ENCODE measurements around the gene RC3H2. TPM values are rescaled to one million over a fixed set of nuclear protein-coding genes. Genes with fewer than 3 reads are reported as not detected.

Gene RC3H2
- total RNA-seq, 1 experiment from 2014 or later: 37.5 TPM

DNA sequence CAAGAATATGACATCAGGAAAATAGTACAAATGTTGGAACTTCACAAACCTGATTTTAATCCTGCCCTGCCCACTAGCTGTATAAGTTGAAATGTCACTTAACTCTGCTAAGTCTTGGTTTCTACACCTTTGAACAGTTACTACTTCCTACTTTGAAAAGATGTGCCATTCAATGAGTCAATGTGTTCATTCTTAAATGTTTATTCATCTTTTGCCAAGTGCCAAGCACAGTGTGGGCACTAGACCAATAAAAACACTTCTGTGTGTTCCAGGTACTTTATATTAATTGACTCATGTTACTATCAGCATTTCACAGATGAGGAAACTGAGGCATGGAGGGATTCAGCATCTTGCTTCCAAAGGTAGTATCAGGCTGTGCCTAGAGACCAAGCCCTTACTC, 89.6 kb downstream of the RC3H2 start (continued):
- TF ChIP-seq NR3C1 (CRISPR knock-in tag; conservative IDR thresholded peaks at IDR 0.05; ENCODE audit: low read depth) (no peak), MYBL2 (CRISPR knock-in tag; IDR thresholded peaks at IDR 0.05) (no peak), GRHL2 (CRISPR knock-in tag; IDR thresholded peaks at IDR 0.05; ENCODE audit: insufficient replicate concordance, severe bottlenecking) (no peak), ZNF317 (CRISPR knock-in tag; IDR thresholded peaks at IDR 0.05; ENCODE audit: borderline replicate concordance, low read depth) (no peak), NFATC4 (CRISPR knock-in tag; IDR thresholded peaks at IDR 0.05) (no peak), ZNF232 (CRISPR knock-in tag; IDR thresholded peaks at IDR 0.05) (no peak), JUN (CRISPR knock-in tag; IDR thresholded peaks at IDR 0.05) (no peak), ETV6 (CRISPR knock-in tag; IDR thresholded peaks at IDR 0.05) (no peak), TP53 (CRISPR knock-in tag; IDR thresholded peaks at IDR 0.05) (no peak)
- TF ChIP-seq, protein P1, sequence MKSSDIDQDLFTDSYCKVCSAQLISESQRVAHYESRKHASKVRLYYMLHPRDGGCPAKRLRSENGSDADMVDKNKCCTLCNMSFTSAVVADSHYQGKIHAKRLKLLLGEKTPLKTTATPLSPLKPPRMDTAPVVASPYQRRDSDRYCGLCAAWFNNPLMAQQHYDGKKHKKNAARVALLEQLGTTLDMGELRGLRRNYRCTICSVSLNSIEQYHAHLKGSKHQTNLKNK (CRISPR knock-in tag; IDR thresholded peaks at IDR 0.05): no peak
- TF ChIP-seq, protein P2, sequence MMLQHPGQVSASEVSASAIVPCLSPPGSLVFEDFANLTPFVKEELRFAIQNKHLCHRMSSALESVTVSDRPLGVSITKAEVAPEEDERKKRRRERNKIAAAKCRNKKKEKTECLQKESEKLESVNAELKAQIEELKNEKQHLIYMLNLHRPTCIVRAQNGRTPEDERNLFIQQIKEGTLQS (CRISPR knock-in tag; conservative IDR thresholded peaks at IDR 0.05): no peak
- TF ChIP-seq, protein P3, sequence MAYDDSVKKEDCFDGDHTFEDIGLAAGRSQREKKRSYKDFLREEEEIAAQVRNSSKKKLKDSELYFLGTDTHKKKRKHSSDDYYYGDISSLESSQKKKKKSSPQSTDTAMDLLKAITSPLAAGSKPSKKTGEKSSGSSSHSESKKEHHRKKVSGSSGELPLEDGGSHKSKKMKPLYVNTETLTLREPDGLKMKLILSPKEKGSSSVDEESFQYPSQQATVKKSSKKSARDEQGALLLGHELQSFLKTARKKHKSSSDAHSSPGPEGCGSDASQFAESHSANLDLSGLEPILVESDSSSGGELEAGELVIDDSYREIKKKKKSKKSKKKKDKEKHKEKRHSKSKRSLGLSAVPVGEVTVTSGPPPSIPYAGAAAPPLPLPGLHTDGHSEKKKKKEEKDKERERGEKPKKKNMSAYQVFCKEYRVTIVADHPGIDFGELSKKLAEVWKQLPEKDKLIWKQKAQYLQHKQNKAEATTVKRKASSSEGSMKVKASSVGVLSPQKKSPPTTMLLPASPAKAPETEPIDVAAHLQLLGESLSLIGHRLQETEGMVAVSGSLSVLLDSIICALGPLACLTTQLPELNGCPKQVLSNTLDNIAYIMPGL (CRISPR knock-in tag; IDR thresholded peaks at IDR 0.05): no peak
- TF ChIP-seq, protein P4, sequence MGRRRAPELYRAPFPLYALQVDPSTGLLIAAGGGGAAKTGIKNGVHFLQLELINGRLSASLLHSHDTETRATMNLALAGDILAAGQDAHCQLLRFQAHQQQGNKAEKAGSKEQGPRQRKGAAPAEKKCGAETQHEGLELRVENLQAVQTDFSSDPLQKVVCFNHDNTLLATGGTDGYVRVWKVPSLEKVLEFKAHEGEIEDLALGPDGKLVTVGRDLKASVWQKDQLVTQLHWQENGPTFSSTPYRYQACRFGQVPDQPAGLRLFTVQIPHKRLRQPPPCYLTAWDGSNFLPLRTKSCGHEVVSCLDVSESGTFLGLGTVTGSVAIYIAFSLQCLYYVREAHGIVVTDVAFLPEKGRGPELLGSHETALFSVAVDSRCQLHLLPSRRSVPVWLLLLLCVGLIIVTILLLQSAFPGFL (CRISPR knock-in tag; IDR thresholded peaks at IDR 0.05; ENCODE audit: borderline replicate concordance): no peak

DNA sequence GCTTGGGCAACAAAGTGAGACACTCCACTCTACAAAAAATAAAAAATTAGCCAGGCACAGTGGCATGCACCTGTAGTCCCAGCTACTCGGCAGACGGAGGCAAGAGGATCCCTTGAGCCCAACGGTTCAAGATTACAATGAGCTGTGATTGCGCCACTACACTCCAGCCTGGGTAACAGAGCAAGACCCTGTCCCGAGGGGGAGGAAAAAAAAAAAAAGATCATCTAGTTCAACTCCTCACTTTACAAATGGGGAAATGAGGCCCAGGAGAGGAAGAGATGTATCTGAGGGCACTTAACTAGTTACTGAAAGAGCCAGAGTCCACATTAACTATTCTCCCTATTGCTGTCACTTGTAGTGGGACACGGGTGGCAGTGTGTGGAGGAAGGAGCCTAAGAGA, 90.6 kb downstream of the RC3H2 start:
- H3K27me3 Mint-ChIP-seq (ENCODE audit: low read depth): no peaks in the 10 kb centered on the region
- TF ChIP-seq, protein P3 (CRISPR knock-in tag; IDR thresholded peaks at IDR 0.05): no peak
- ATAC-seq (no peak), DNase-seq (ENCODE audit: low spot score) (no peak)
- H3K4me3 Mint-ChIP-seq: no peak overlapping the region
- CTCF ChIA-PET: no interaction called here
- H3K27ac Mint-ChIP-seq: no peak overlapping the region
- no peaks in the 10 kb centered on the region for H3K9me3 Mint-ChIP-seq
- H3K4me1 Mint-ChIP-seq: no peaks in the 10 kb centered on the region
- peaks cover 10% of the 10 kb centered on the region for H3K36me3 Mint-ChIP-seq
- POLR2A ChIA-PET: no interaction called here

DNA sequence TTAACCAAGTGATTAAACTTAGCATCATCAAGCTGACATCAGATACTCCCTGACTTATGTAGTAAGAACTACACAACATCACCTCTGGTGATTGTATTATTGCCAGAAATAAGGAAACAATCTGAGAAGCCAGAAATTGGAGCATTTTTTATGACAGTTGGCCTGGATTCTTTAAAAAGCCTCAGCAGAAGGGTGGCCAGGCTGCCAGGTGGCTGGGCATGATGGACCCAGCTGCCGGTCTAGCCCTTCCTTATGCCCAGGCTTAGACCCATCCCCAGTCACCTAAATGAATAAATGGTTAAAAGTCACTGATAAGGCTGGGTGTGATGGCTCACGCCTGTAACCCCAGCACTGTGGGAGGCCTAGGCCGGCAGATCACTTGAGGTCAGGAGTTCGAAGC, 92.4 kb downstream of the RC3H2 start:
- DNase-seq (ENCODE audit: low spot score): no peak
- H3K36me3 Mint-ChIP-seq: peaks cover 6% of the 10 kb centered on the region
- ChIA-PET CTCF (no interaction called here), POLR2A (no interaction called here)
- no peaks in the 10 kb centered on the region for H3K9me3 Mint-ChIP-seq
- H3K4me3 Mint-ChIP-seq: no peak overlapping the region
- no peak for ATAC-seq
- no peaks in the 10 kb centered on the region for H3K4me1 Mint-ChIP-seq
- H3K27ac Mint-ChIP-seq: no peak overlapping the region
- no peaks in the 10 kb centered on the region for H3K27me3 Mint-ChIP-seq (ENCODE audit: low read depth)
- TF ChIP-seq FOXK1 (CRISPR knock-in tag; IDR thresholded peaks at IDR 0.05): no peak
- TF ChIP-seq FOXJ3 (CRISPR knock-in tag; IDR thresholded peaks at IDR 0.05; ENCODE audit: borderline replicate concordance): no peak
- TF ChIP-seq ZNF138 (CRISPR knock-in tag; conservative IDR thresholded peaks at IDR 0.05): no peak
- TF ChIP-seq, protein P2 (CRISPR knock-in tag; conservative IDR thresholded peaks at IDR 0.05): no peak
- TF ChIP-seq, protein P5, sequence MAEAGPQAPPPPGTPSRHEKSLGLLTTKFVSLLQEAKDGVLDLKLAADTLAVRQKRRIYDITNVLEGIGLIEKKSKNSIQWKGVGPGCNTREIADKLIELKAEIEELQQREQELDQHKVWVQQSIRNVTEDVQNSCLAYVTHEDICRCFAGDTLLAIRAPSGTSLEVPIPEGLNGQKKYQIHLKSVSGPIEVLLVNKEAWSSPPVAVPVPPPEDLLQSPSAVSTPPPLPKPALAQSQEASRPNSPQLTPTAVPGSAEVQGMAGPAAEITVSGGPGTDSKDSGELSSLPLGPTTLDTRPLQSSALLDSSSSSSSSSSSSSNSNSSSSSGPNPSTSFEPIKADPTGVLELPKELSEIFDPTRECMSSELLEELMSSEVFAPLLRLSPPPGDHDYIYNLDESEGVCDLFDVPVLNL (CRISPR knock-in tag; IDR thresholded peaks at IDR 0.05; ENCODE audit: borderline replicate concordance, low read depth): no peak
- TF ChIP-seq SMAD4 (CRISPR knock-in tag; IDR thresholded peaks at IDR 0.05): no peak
- TF ChIP-seq, protein P6, sequence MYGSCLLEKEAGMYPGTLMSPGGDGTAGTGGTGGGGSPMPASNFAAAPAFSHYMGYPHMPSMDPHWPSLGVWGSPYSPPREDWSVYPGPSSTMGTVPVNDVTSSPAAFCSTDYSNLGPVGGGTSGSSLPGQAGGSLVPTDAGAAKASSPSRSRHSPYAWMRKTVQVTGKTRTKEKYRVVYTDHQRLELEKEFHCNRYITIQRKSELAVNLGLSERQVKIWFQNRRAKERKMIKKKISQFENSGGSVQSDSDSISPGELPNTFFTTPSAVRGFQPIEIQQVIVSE (CRISPR knock-in tag; IDR thresholded peaks at IDR 0.05; ENCODE audit: borderline replicate concordance): no peak
- TF ChIP-seq, protein P7, sequence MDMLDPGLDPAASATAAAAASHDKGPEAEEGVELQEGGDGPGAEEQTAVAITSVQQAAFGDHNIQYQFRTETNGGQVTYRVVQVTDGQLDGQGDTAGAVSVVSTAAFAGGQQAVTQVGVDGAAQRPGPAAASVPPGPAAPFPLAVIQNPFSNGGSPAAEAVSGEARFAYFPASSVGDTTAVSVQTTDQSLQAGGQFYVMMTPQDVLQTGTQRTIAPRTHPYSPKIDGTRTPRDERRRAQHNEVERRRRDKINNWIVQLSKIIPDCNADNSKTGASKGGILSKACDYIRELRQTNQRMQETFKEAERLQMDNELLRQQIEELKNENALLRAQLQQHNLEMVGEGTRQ (CRISPR knock-in tag; IDR thresholded peaks at IDR 0.05): no peak
- TF ChIP-seq ELF4 (CRISPR knock-in tag; IDR thresholded peaks at IDR 0.05; ENCODE audit: low read depth): no peak
- TF ChIP-seq, protein P8, sequence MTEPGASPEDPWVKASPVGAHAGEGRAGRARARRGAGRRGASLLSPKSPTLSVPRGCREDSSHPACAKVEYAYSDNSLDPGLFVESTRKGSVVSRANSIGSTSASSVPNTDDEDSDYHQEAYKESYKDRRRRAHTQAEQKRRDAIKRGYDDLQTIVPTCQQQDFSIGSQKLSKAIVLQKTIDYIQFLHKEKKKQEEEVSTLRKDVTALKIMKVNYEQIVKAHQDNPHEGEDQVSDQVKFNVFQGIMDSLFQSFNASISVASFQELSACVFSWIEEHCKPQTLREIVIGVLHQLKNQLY (CRISPR knock-in tag; IDR thresholded peaks at IDR 0.05): no peak
- TF ChIP-seq CREB1 (CRISPR knock-in tag; IDR thresholded peaks at IDR 0.05): no peak
- no peak for TF ChIP-seq PRRX2 (CRISPR knock-in tag; IDR thresholded peaks at IDR 0.05)

All from WTC11 (cell line).